GM18526 (cell line): ENCODE measurements around the gene MRPL1.

Source experiments
- POLR2A ChIP-seq: IDR thresholded peaks from 3 replicates; pipeline ENCODE4 v1.6.1; 2011; ENCODE audit not compliant: insufficient read length; ENCODE audit errors: extremely low read depth

Gene MRPL1

DNA sequence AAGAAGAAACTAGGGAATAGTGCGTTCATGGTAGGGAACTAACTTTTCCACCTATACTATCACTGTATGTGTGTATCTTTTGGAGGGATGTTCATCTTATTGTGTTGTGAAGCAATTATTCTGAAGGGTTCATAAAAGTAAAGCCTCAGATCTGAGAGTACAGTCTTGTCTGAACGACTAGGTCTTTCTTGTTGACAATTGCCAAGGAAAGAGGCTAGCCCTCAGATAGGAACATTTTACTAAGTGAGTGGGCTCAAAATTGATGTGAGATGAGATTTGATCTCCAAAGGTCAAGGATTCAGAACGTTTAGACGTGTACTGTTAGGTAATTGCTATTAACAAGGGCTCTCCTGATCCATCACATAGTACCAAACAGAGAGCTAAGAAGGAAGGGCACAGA lies 28.2 kb upstream of the MRPL1 start:
- no peak for TF ChIP-seq POLR2A

GRCh38 chr4:77843628-77844027 lies 19.0 kb upstream of the MRPL1 start:
- no peak for TF ChIP-seq POLR2A

- TF ChIP-seq POLR2A, result no peak
These were observed 18.3 kb upstream of the MRPL1 start for GRCh38 chr4:77844363-77844762.

- no peak for TF ChIP-seq POLR2A
These were observed 17.2 kb upstream of the MRPL1 start for GRCh38 chr4:77845400-77845799.

- TF ChIP-seq POLR2A, result no peak
These were observed 16.7 kb upstream of the MRPL1 start for GRCh38 chr4:77845929-77846328.

DNA sequence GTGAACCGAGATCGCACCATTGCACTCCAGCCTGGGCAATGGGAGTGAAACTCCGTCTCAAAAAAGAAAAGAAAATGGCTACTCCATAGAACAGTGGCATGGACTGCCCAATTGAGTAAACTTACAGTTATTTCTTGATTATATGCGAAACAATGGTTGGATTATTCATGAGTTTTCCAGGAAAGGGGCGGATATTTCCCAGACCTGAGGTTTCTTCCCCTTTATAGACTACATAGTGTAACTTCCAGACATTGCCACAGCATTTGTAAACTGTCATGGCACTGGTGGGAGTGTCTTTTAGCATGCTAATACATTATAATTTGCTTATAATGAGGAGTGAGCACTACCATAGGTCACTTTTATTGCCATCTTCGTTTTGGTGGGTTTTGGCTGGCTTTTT lies 14.1 kb upstream of the MRPL1 start:
- TF ChIP-seq POLR2A, result no peak

DNA sequence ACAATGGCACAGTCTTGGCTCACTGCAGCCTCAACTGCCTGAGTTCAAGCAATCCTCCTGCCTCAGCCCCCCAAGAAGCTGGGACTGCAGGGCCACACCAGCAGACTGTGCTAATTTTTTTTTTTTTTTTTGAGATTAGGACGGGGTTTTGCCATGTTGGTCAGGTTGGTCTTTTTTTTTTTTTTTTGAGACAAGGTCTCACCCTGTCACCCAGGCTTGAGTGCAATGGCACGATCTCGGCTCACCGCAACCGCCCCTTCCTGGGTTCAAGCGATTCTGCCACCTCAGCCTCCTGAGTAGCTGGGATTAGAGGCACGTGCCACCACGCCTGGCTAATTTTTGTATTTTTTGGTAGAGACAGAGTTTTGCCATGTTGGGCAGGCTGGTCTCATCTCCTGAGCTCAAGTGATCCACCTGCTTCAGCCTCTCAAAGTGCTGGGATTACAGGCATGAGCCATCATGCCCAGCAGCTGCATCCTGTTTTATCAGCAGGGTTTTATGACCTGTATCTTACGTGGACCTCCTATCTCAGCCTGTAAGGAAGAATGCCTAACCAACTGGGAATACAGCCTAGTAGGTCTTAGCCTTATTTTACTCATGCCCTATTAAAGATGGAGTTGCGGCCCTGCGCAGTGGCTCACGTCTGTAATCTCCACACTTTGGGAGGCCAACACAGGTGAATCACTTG lies 13.2 kb upstream of the MRPL1 start:
- TF ChIP-seq POLR2A, result no peak

GRCh38 chr4:77852892-77853495 lies 9.6 kb upstream of the MRPL1 start:
- TF ChIP-seq POLR2A, result no peak

- no peak for TF ChIP-seq POLR2A
These were observed 8.1 kb upstream of the MRPL1 start for GRCh38 chr4:77854431-77855111.

- TF ChIP-seq POLR2A, result no peak
These were observed 6.5 kb upstream of the MRPL1 start for GRCh38 chr4:77856152-77856551.

GRCh38 chr4:77859256-77859655 lies 3.4 kb upstream of the MRPL1 start:
- no peak for TF ChIP-seq POLR2A

GRCh38 chr4:77861495-77861894 lies 1.1 kb upstream of the MRPL1 start:
- TF ChIP-seq POLR2A, result no peak

DNA sequence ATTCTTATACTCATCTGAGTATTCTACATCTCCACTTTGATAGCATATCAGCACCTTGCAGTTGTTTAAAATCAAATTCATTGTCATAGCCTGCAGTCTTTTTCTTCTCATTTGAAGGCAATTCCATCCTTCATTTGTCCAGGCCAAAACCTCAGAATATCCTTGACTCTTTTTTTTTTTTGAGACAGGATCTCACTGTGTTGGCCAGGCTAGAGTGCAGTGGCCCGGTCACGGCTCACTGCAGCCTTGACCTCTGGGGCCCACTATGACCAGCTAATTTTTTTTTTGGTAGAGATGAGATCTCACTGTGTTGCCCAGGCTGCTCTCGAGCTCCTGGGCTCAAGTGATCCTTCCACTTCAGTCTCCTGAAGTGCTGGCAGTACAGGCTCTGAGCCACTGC lies 2.6 kb downstream of the MRPL1 start:
- no peak for TF ChIP-seq POLR2A

DNA sequence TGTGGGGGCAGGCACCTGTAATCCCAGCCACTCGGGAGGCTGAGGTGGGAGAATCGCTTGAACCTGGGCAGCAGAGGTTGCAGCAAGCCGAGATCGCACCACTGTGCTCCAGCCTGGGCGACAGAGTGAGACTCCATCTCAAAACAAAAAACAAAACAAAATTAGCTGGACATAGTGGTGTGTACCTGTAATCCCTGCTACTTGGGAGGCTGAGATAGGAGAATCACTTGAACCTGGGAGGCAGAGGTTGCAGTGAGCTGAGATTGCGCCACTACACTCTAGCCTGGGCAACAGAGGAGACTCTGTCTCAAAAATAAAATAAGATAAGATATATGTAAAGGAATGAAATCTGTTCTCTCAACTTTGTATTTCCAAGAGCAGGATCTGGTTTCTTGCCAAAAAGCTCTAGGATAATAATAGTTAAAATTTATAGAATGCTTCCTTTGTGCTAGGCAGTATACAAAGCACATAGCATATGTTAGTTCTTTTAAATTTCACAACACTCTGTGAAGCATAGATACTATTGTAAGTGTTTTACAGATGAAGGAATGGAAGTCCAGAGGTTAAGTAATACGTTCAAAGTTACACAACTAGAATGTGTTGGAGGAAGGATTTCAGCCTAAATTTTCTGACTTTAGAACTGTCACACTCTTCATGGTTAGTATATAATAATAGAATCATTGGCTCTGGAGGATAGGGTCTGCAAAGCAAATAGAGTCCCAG lies 10.3 kb downstream of the MRPL1 start:
- TF ChIP-seq POLR2A, result no peak

- TF ChIP-seq POLR2A, result no peak
These were observed 14.5 kb downstream of the MRPL1 start for GRCh38 chr4:77877167-77877566.
